Neutrophil (primary cell): ENCODE data around the gene OR11A1.

ENCODE experiments used
- H3K27ac ChIP-seq: fragments of 200-600 bp; sonication (generic); 2 replicates; pipeline ENCODE4 v1.5.1; 2016; ENCODE audit warnings: mild to moderate bottlenecking, moderate library complexity
- H3K27me3 ChIP-seq: fragments of 200-600 bp; sonication (generic); 2 replicates; pipeline ENCODE4 v1.6.0; 2016; ENCODE audit warnings: mild to moderate bottlenecking
- H3K36me3 ChIP-seq: fragments of 200-600 bp; sonication (generic); 2 replicates; pipeline ENCODE4 v1.5.1; 2017
- H3K4me1 ChIP-seq, 2 experiments: fragments of 200-600 bp in 1 of 2; sonication (generic) in 1 of 2; 1 replicate in 1 of 2; 2 replicates in 1 of 2; pipeline versions ENCODE4 v1.5.1 to v1.6.1; 2013 to 2016; ENCODE audit warnings: low read depth in 1 of 2, low read length in 1 of 2, mild to moderate bottlenecking in 1 of 2, moderate library complexity in 1 of 2; ENCODE audit not compliant: control insufficient read depth in 1 of 2, insufficient read depth in 1 of 2
- H3K4me3 ChIP-seq, 2 experiments: fragments of 200-600 bp in 1 of 2; sonication (generic) in 1 of 2; 1 replicate in 1 of 2; 2 replicates in 1 of 2; pipeline ENCODE4 v1.5.1; 2013 to 2016; ENCODE audit warnings: low read depth in 1 of 2, low read length in 1 of 2, mild to moderate bottlenecking in 1 of 2, moderate library complexity in 1 of 2
- H3K9me3 ChIP-seq: fragments of 200-600 bp; sonication (generic); 2 replicates; pipeline ENCODE4 v1.5.1; 2016
- CTCF ChIP-seq: fragments of 200-600 bp; sonication (generic); IDR thresholded peaks from 2 replicates; pipeline ENCODE4 v1.5.1; 2016; ENCODE audit warnings: antibody characterized with exemption

Gene OR11A1

GRCh38 chr6:29488874-29489273 lies 32.0 kb upstream of the OR11A1 start:
- Histone ChIP-seq H3K27ac (no peak overlapping the region), H3K9me3 (no peaks in the 10 kb centered on the region), H3K4me3 (no peak overlapping the region), H3K4me1 (peaks cover 7 to 8% of the 10 kb centered on the region in 2 experiments), H3K27me3 (no peaks in the 10 kb centered on the region), H3K36me3 (no peaks in the 10 kb centered on the region)
- no peak for TF ChIP-seq CTCF

GRCh38 chr6:29487660-29488059 lies 30.8 kb upstream of the OR11A1 start, which contains the start of gene MAS1L:
TSS of gene MAS1L (minus strand) at chr6:29487956. CDS start at chr6:29487902, 54 bp downstream.
- H3K4me1 ChIP-seq = peaks cover 7 to 8% of the 10 kb centered on the region in 2 experiments
- H3K27me3 ChIP-seq = no peaks in the 10 kb centered on the region
- H3K4me3 ChIP-seq = no peak within 1 kb of the TSS
- no peak within 1 kb of the TSS for H3K27ac ChIP-seq
- H3K9me3 ChIP-seq = no peaks in the 10 kb centered on the region
- TF ChIP-seq CTCF = no peak
- H3K36me3 ChIP-seq = no peaks in the 10 kb centered on the region

DNA sequence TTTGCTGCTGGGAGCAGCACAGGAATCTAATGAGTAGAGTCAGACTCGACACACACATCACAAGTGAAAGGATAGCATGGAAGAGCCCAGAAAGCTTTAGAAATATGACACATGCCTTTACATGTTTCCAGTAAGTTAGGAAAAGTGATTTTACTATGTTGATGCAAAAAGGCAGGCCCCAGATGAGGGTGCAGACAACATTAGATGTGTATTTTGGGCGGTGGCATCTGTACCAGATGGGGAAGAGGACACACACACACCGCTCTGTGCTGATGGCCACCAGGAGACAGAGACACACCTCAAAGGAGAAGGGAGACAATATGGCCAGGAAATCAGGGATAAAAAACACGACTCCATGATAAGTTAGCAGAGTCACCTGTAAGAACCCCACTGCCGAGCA lies 30.3 kb upstream of the OR11A1 start:
- H3K4me3 ChIP-seq = no peak overlapping the region
- peaks cover 7 to 8% of the 10 kb centered on the region in 2 experiments for H3K4me1 ChIP-seq
- no peak for TF ChIP-seq CTCF
- H3K36me3 ChIP-seq = no peaks in the 10 kb centered on the region
- no peak overlapping the region for H3K27ac ChIP-seq
- H3K27me3 ChIP-seq = no peaks in the 10 kb centered on the region
- no peaks in the 10 kb centered on the region for H3K9me3 ChIP-seq

DNA sequence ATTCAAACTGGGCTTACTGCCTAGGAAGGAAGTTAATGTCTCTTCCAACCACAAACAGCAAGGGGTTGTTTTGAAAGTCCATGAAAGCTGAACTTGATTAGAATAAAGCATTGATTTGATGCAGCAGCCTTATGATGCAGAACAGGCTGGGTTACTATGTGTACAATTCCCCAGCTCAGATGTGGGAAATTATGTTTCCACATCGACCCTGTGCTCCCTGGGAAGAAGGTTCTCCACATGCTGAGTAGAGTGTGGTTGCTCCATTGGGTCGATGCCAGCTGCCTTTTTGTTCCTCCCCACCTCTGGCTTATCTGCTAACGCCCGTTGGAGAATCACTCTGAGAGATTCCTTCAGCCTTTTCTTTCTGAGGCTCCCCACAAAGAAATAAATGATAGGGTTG lies 29.7 kb upstream of the OR11A1 start:
- Histone ChIP-seq H3K9me3 (no peaks in the 10 kb centered on the region), H3K27me3 (no peaks in the 10 kb centered on the region), H3K36me3 (no peaks in the 10 kb centered on the region), H3K4me3 (no peak overlapping the region), H3K4me1 (peaks cover 7 to 8% of the 10 kb centered on the region in 2 experiments), H3K27ac (no peak overlapping the region)
- TF ChIP-seq CTCF = no peak

GRCh38 chr6:29483735-29484134 lies 26.9 kb upstream of the OR11A1 start:
- Histone ChIP-seq H3K4me3 (no peak overlapping the region), H3K4me1 (no peaks in the 10 kb centered on the region), H3K27ac (no peak overlapping the region), H3K9me3 (no peaks in the 10 kb centered on the region), H3K27me3 (no peaks in the 10 kb centered on the region), H3K36me3 (no peaks in the 10 kb centered on the region)
- TF ChIP-seq CTCF = no peak

DNA sequence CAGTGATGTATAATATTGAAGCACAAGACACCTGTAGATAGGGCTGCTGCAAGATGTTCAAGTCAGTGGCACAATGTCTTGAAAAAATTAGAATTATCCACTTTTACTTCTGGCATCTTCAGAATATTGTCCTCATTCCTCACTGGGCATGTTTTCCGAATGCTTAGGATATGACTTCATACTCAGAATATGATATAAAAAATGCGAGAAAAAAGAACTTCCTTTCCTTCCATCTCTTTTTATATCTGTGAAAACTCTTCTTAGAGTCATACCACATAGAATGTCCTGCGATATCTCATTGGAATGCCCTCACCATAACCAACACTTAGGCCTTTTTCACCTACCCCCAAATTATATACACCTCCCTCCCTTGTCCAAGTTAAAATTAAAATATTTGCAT lies 26.3 kb upstream of the OR11A1 start:
- no peak overlapping the region for H3K27ac ChIP-seq

More for the DNA sequence above, 26.3 kb upstream of the OR11A1 start:
- no peak for TF ChIP-seq CTCF
- H3K36me3 ChIP-seq = no peaks in the 10 kb centered on the region
- H3K4me1 ChIP-seq = no peaks in the 10 kb centered on the region
- no peaks in the 10 kb centered on the region for H3K27me3 ChIP-seq
- H3K9me3 ChIP-seq = no peaks in the 10 kb centered on the region
- H3K4me3 ChIP-seq = no peak overlapping the region
